Neural progenitor cell (in vitro differentiated cells): ENCODE results near the gene IL2RA. TPM values are rescaled to one million over a fixed set of nuclear protein-coding genes. Genes with fewer than 3 reads are reported as not detected.
A peak's percentile ranks its signal among the peaks of the same experiment; 100 is the strongest.

Experiments
- DNase-seq: peaks from one replicate; pipeline ENCODE4 v3.0.0-alpha.2; 2016; ENCODE audit warnings: low spot score
- H2AFZ ChIP-seq: fragments of 200-600 bp; sonication (generic); replicated peaks from 2 replicates; pipeline ENCODE4 v1.6.1; 2016; ENCODE audit warnings: antibody characterized with exemption
- H3F3A ChIP-seq: fragments of 200-600 bp; sonication (generic); 2 replicates; pipeline ENCODE4 v1.6.1; 2016; ENCODE audit warnings: antibody characterized with exemption, low read depth
- H3K27ac ChIP-seq: fragments of 200-600 bp; sonication (generic); 2 replicates; pipeline ENCODE4 v1.5.1; 2016; ENCODE audit warnings: mild to moderate bottlenecking
- H3K27me3 ChIP-seq: fragments of 200-600 bp; sonication (generic); 2 replicates; pipeline ENCODE4 v1.6.1; 2016; ENCODE audit warnings: mild to moderate bottlenecking, moderate library complexity
- H3K36me3 ChIP-seq: fragments of 200-600 bp; sonication (generic); 2 replicates; pipeline ENCODE4 v1.5.1; 2016
- H3K4me1 ChIP-seq: fragments of 200-600 bp; sonication (generic); 2 replicates; pipeline ENCODE4 v1.6.1; 2016; ENCODE audit warnings: mixed run types
- H3K4me2 ChIP-seq: fragments of 200-600 bp; sonication (generic); 2 replicates; pipeline ENCODE4 v1.6.1; 2016
- H3K4me3 ChIP-seq: fragments of 200-600 bp; sonication (generic); 2 replicates; pipeline ENCODE4 v1.5.1; 2016
- H3K79me2 ChIP-seq: fragments of 200-600 bp; sonication (generic); 2 replicates; pipeline ENCODE4 v1.6.1; 2016; ENCODE audit warnings: low read depth
- H3K9ac ChIP-seq: fragments of 200-600 bp; sonication (generic); 2 replicates; pipeline ENCODE4 v1.6.1; 2016
- H3K9me3 ChIP-seq: fragments of 200-600 bp; sonication (generic); 2 replicates; pipeline ENCODE4 v1.5.1; 2016; ENCODE audit warnings: low read depth
- H4K20me1 ChIP-seq: fragments of 200-600 bp; sonication (generic); 2 replicates; pipeline ENCODE4 v1.6.1; 2016; ENCODE audit warnings: low read depth
- H3K27ac Mint-ChIP-seq: 3 replicates; pipeline ENCODE4 v1.8.0; 2021; ENCODE audit warnings: mixed read lengths
- H3K27me3 Mint-ChIP-seq: 2 replicates; pipeline ENCODE4 v1.8.0; 2022; ENCODE audit warnings: low read depth, mild to moderate bottlenecking, inconsistent platforms, moderate library complexity, mixed read lengths; ENCODE audit not compliant: insufficient read depth
- H3K36me3 Mint-ChIP-seq: 3 replicates; pipeline ENCODE4 v1.8.0; 2021; ENCODE audit warnings: mixed read lengths
- H3K4me1 Mint-ChIP-seq: 3 replicates; pipeline ENCODE4 v1.8.0; 2021; ENCODE audit warnings: mixed read lengths
- H3K4me3 Mint-ChIP-seq: 3 replicates; pipeline ENCODE4 v1.8.0; 2021; ENCODE audit warnings: mild to moderate bottlenecking, moderate library complexity, mixed read lengths
- H3K9me3 Mint-ChIP-seq: 3 replicates; pipeline ENCODE4 v1.8.0; 2020; ENCODE audit warnings: mixed read lengths
- EZH2 ChIP-seq: fragments of 200-600 bp; sonication (generic); IDR thresholded peaks from 2 replicates; pipeline ENCODE4 v1.6.1; 2017; ENCODE audit warnings: antibody characterized with exemption, mild to moderate bottlenecking, moderate library complexity
- EZH2phosphoT487 ChIP-seq: fragments of 200-600 bp; sonication (generic); IDR thresholded peaks from 2 replicates; pipeline ENCODE4 v1.6.1; 2017; ENCODE audit warnings: antibody characterized with exemption
- total RNA-seq: library from RNA; depleted of rRNA; stranded (reverse); fragments of >200 nt; gene quantifications from 2 replicates; pipeline ENCODE4 v1.2.3, GENCODE V29; 2015; ENCODE audit warnings: low replicate concordance
- TF ChIP-seq, protein P1 (sequence below): fragments of 200-600 bp; sonication (generic); IDR thresholded peaks from 2 replicates; pipeline ENCODE4 v1.5.1; 2017; ENCODE audit warnings: antibody characterized with exemption, mild to moderate bottlenecking

Gene IL2RA
- total RNA-seq, 1 donor from 2014 or later = not detected

- Histone ChIP-seq H3K9me3 (no peaks in the 10 kb centered on the region), H3K4me1 (no peaks in the 10 kb centered on the region), H3K4me2 (no peak overlapping the region), H2AFZ (no peak overlapping the region), H3F3A (no peaks in the 10 kb centered on the region), H3K4me3 (no peak overlapping the region), H3K27me3 (peaks cover 34% of the 10 kb centered on the region), H3K36me3 (no peaks in the 10 kb centered on the region), H3K79me2 (no peaks in the 10 kb centered on the region), H3K9ac (no peak overlapping the region), H3K27ac (no peak overlapping the region), H4K20me1 (no peaks in the 10 kb centered on the region)
- TF ChIP-seq, protein P1, sequence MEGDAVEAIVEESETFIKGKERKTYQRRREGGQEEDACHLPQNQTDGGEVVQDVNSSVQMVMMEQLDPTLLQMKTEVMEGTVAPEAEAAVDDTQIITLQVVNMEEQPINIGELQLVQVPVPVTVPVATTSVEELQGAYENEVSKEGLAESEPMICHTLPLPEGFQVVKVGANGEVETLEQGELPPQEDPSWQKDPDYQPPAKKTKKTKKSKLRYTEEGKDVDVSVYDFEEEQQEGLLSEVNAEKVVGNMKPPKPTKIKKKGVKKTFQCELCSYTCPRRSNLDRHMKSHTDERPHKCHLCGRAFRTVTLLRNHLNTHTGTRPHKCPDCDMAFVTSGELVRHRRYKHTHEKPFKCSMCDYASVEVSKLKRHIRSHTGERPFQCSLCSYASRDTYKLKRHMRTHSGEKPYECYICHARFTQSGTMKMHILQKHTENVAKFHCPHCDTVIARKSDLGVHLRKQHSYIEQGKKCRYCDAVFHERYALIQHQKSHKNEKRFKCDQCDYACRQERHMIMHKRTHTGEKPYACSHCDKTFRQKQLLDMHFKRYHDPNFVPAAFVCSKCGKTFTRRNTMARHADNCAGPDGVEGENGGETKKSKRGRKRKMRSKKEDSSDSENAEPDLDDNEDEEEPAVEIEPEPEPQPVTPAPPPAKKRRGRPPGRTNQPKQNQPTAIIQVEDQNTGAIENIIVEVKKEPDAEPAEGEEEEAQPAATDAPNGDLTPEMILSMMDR = no peak
- TF ChIP-seq EZH2phosphoT487 (no peak), EZH2 (no peak)
- DNase-seq = no peak
- peaks cover 6% of the 10 kb centered on the region for H3K4me1 Mint-ChIP-seq
- peaks cover 4% of the 10 kb centered on the region for H3K9me3 Mint-ChIP-seq
- no peaks in the 10 kb centered on the region for H3K36me3 Mint-ChIP-seq
- peaks cover 14% of the 10 kb centered on the region for H3K27me3 Mint-ChIP-seq
- no peak overlapping the region for H3K4me3 Mint-ChIP-seq
- no peak overlapping the region for H3K27ac Mint-ChIP-seq
Measured at GRCh38 chr10:5970527-5970926, 91.6 kb downstream of the IL2RA start.

GRCh38 chr10:5970066-5970465 lies 92.1 kb downstream of the IL2RA start:
- Mint-ChIP-seq H3K4me3 (no peak overlapping the region), H3K9me3 (peaks cover 4% of the 10 kb centered on the region), H3K4me1 (peaks cover 6% of the 10 kb centered on the region), H3K27me3 (peaks cover 10% of the 10 kb centered on the region), H3K36me3 (no peaks in the 10 kb centered on the region), H3K27ac (no peak overlapping the region)
- Histone ChIP-seq H3K36me3 (no peaks in the 10 kb centered on the region), H3K79me2 (no peaks in the 10 kb centered on the region), H3K9me3 (no peaks in the 10 kb centered on the region), H3K4me1 (no peaks in the 10 kb centered on the region), H3K27me3 (peaks cover 30% of the 10 kb centered on the region), H3K4me2 (no peak overlapping the region), H3K9ac (no peak overlapping the region), H3K4me3 (no peak overlapping the region), H2AFZ (no peak overlapping the region), H3F3A (no peaks in the 10 kb centered on the region), H3K27ac (no peak overlapping the region), H4K20me1 (no peaks in the 10 kb centered on the region)
- DNase-seq = no peak
- no peak for TF ChIP-seq EZH2
- no peak for TF ChIP-seq EZH2phosphoT487
- TF ChIP-seq, protein P1 = no peak

- no peak overlapping the region for H3K27ac ChIP-seq
- no peaks in the 10 kb centered on the region for H4K20me1 ChIP-seq
- H3K4me1 ChIP-seq = no peaks in the 10 kb centered on the region
- H3F3A ChIP-seq = no peaks in the 10 kb centered on the region
- H3K4me2 ChIP-seq = no peak overlapping the region
- Mint-ChIP-seq H3K27ac (no peak overlapping the region), H3K27me3 (peaks cover 10% of the 10 kb centered on the region), H3K9me3 (peaks cover 4% of the 10 kb centered on the region), H3K36me3 (no peaks in the 10 kb centered on the region), H3K4me1 (peaks cover 6% of the 10 kb centered on the region), H3K4me3 (no peak overlapping the region)
- no peaks in the 10 kb centered on the region for H3K9me3 ChIP-seq
- H3K79me2 ChIP-seq = no peaks in the 10 kb centered on the region
- no peak for TF ChIP-seq EZH2phosphoT487
- TF ChIP-seq, protein P1 = no peak
- no peak for TF ChIP-seq EZH2
- H3K4me3 ChIP-seq = no peak overlapping the region
- H3K36me3 ChIP-seq = no peaks in the 10 kb centered on the region
- peaks cover 18% of the 10 kb centered on the region for H3K27me3 ChIP-seq
- no peak overlapping the region for H3K9ac ChIP-seq
- peak overlapping the region; percentile 42 for H2AFZ ChIP-seq
- no peak for DNase-seq
Measured at GRCh38 chr10:5968681-5969453, 93.3 kb downstream of the IL2RA start.
